HCT116 (cell line): ENCODE measurements around the gene CDH22. TPM values are rescaled to one million over a fixed set of nuclear protein-coding genes. Genes with fewer than 3 reads are reported as not detected.

Source experiments
- ATAC-seq: fragments of 200-7000 bp; cut with Tn5 transposase; 2 replicates; pipeline ENCODE4 v1.9.1; 2020; ENCODE audit warnings: mild to moderate bottlenecking, moderate library complexity
- BruUV-seq: library from RNA; stranded (reverse); fragments of 400-500 nt; replicated peaks from 2 replicates; lab custom pipeline; 2021; lab: Mats Ljungman, UMichigan
- CTCF ChIA-PET: fragments of 300-600 bp; sonication (Branson Sonifier 250); formaldehyde crosslinking; loops from one replicate; lab custom pipeline; 2021; ENCODE audit warnings: antibody characterized with exemption; lab: Charles Lee
- POLR2A ChIA-PET: fragments of 300-600, 350-600 bp; sonication (Branson Sonifier 250); formaldehyde crosslinking; loops from one replicate; lab custom pipeline; 2021; ENCODE audit warnings: antibody characterized with exemption; lab: Charles Lee
- RAD21 ChIA-PET, 2 experiments: fragments of 300-600 bp; sonication (Branson Sonifier 250); formaldehyde crosslinking; loops; one replicate each; lab custom pipeline; 2023; ENCODE audit warnings: low total read pairs in 2 of 2; ENCODE audit not compliant: uncharacterized antibody in 2 of 2, unreplicated experiment in 2 of 2, low non-redundant PET in 1 of 2; lab: Charles Lee
- DNase-seq: peaks from one replicate; pipeline ENCODE4 v3.0.0-alpha.2; 2010; ENCODE audit warnings: low read depth, low spot score
- H2AFZ ChIP-seq: fragments of 200-600 bp; shearing (Covaris generic), sonication (generic); 2 replicates; pipeline ENCODE4 v1.6.1; 2017; ENCODE audit warnings: low read depth, mixed run types, mixed read lengths, antibody characterized with exemption, low read length; ENCODE audit not compliant: poor library complexity, severe bottlenecking
- H3K27ac ChIP-seq: 2 replicates; pipeline ENCODE4 v1.5.1; 2012; ENCODE audit warnings: low read depth, low read length
- H3K27me3 ChIP-seq: fragments of 200-600 bp; sonication (generic); 2 replicates; pipeline ENCODE4 v1.6.1; 2016; ENCODE audit warnings: mixed run types, low read length, mixed read lengths; ENCODE audit not compliant: insufficient read depth
- H3K36me3 ChIP-seq, 2 experiments: fragments of 200-500 bp in 1 of 2; fragments of 200-600 bp in 1 of 2; sonication (Bioruptor generic) in 1 of 2; sonication (generic) in 1 of 2; 2 replicates each; pipeline versions ENCODE4 v1.5.1 to v1.6.1; 2014 to 2016; ENCODE audit warnings: low read length in 2 of 2, inconsistent platforms in 1 of 2, mixed read lengths in 1 of 2, mixed run types in 1 of 2; ENCODE audit not compliant: insufficient read depth in 2 of 2, control insufficient read depth in 1 of 2
- H3K4me1 ChIP-seq, 2 experiments: fragments of 200-600 bp in 1 of 2; sonication (generic) in 1 of 2; 2 replicates each; pipeline versions ENCODE4 v1.5.1 to v1.6.1; 2012 to 2017; ENCODE audit warnings: low read length in 2 of 2, inconsistent platforms in 1 of 2, mild to moderate bottlenecking in 1 of 2, mixed read lengths in 1 of 2, mixed run types in 1 of 2, moderate library complexity in 1 of 2; ENCODE audit not compliant: insufficient read depth in 2 of 2, control insufficient read depth in 1 of 2
- H3K4me2 ChIP-seq: fragments of 200-600 bp; sonication (generic); 2 replicates; pipeline ENCODE4 v1.6.1; 2017; ENCODE audit warnings: mixed run types, low read length, mixed read lengths
- H3K4me3 ChIP-seq, 2 experiments: fragments of 200-600 bp in 1 of 2; sonication (generic) in 1 of 2; replicated peaks in 1 of 2; 2 replicates each; pipeline ENCODE4 v1.5.1; 2011 to 2016; ENCODE audit warnings: low read length in 2 of 2, control low read depth in 1 of 2, low read depth in 1 of 2, mild to moderate bottlenecking in 1 of 2, mixed read lengths in 1 of 2, mixed run types in 1 of 2
- H3K79me2 ChIP-seq: fragments of 200-600 bp; sonication (generic); 2 replicates; pipeline ENCODE4 v1.6.1; 2017; ENCODE audit warnings: mild to moderate bottlenecking, mixed run types, low read length, moderate library complexity, mixed read lengths; ENCODE audit not compliant: insufficient read depth
- H3K9ac ChIP-seq: fragments of 200-600 bp; sonication (generic); 2 replicates; pipeline ENCODE4 v1.6.1; 2016; ENCODE audit warnings: low read length, mixed read lengths
- H3K9me2 ChIP-seq: fragments of 200-600 bp; sonication (generic), shearing (Covaris generic); 2 replicates; pipeline ENCODE4 v1.6.1; 2017; ENCODE audit warnings: mixed run types, mild to moderate bottlenecking, moderate library complexity; ENCODE audit not compliant: insufficient read depth
- H3K9me3 ChIP-seq, 2 experiments: fragments of 200-500 bp in 1 of 2; fragments of 200-600 bp in 1 of 2; sonication (Bioruptor generic) in 1 of 2; sonication (generic) in 1 of 2; 2 replicates each; pipeline ENCODE4 v1.6.1; 2014 to 2017; ENCODE audit warnings: low read length in 2 of 2, mixed read lengths in 2 of 2, inconsistent platforms in 1 of 2, low read depth in 1 of 2, mild to moderate bottlenecking in 1 of 2, mixed run types in 1 of 2, moderate library complexity in 1 of 2; ENCODE audit not compliant: control insufficient read depth in 1 of 2, insufficient read depth in 1 of 2
- H4K20me1 ChIP-seq: fragments of 200-600 bp; sonication (generic), shearing (Covaris generic); 2 replicates; pipeline ENCODE4 v1.6.1; 2017; ENCODE audit warnings: mixed run types, mild to moderate bottlenecking, moderate library complexity; ENCODE audit not compliant: insufficient read depth
- EGR1 ChIP-seq: IDR thresholded peaks from 2 replicates; pipeline ENCODE4 v1.6.1; 2012; ENCODE audit warnings: low read depth
- EZH2 ChIP-seq: fragments of 200-600 bp; sonication (generic); IDR thresholded peaks from 2 replicates; pipeline ENCODE4 v1.6.1; 2017; ENCODE audit warnings: antibody characterized with exemption, mixed run types
- EZH2phosphoT487 ChIP-seq: fragments of 200-600 bp; IDR thresholded peaks from 2 replicates; pipeline ENCODE4 v1.6.1; 2018; ENCODE audit warnings: antibody characterized with exemption, borderline replicate concordance
- JUND ChIP-seq: IDR thresholded peaks from 2 replicates; pipeline ENCODE4 v1.6.1; 2012
- POLR2AphosphoS5 ChIP-seq: IDR thresholded peaks from 2 replicates; pipeline ENCODE4 v1.6.1; 2011; ENCODE audit warnings: mild to moderate bottlenecking, low read depth, low read length, moderate library complexity
- YY1 ChIP-seq: IDR thresholded peaks from 2 replicates; pipeline ENCODE4 v1.6.1; 2011; ENCODE audit warnings: low read length, low read depth, moderate library complexity, mild to moderate bottlenecking; ENCODE audit not compliant: insufficient replicate concordance; ENCODE audit errors: extremely low read depth
- ZNF274 ChIP-seq: fragments of 200-500 bp; sonication (Bioruptor generic); IDR thresholded peaks from 2 replicates; pipeline ENCODE4 v1.6.1; 2014; ENCODE audit warnings: mild to moderate bottlenecking, low read depth, low read length, inconsistent platforms
- intact Hi-C: fragments of 100-400 bp; cut with micrococcal nuclease; formaldehyde crosslinking; loops from 2 replicates; pipeline ENCODE4 v1.10.0; 2022
- total RNA-seq: library from RNA; stranded (reverse); gene quantifications from one replicate; pipeline ENCODE4 v1.2.1, GENCODE V29; 2021; ENCODE audit not compliant: unreplicated experiment
- TF ChIP-seq, protein P1 (sequence below): IDR thresholded peaks from 2 replicates; pipeline ENCODE4 v1.6.1; 2012; ENCODE audit warnings: low read depth

Gene CDH22
- total RNA-seq, 1 experiment from 2014 or later: 1.8 TPM

- TF ChIP-seq, protein P1, sequence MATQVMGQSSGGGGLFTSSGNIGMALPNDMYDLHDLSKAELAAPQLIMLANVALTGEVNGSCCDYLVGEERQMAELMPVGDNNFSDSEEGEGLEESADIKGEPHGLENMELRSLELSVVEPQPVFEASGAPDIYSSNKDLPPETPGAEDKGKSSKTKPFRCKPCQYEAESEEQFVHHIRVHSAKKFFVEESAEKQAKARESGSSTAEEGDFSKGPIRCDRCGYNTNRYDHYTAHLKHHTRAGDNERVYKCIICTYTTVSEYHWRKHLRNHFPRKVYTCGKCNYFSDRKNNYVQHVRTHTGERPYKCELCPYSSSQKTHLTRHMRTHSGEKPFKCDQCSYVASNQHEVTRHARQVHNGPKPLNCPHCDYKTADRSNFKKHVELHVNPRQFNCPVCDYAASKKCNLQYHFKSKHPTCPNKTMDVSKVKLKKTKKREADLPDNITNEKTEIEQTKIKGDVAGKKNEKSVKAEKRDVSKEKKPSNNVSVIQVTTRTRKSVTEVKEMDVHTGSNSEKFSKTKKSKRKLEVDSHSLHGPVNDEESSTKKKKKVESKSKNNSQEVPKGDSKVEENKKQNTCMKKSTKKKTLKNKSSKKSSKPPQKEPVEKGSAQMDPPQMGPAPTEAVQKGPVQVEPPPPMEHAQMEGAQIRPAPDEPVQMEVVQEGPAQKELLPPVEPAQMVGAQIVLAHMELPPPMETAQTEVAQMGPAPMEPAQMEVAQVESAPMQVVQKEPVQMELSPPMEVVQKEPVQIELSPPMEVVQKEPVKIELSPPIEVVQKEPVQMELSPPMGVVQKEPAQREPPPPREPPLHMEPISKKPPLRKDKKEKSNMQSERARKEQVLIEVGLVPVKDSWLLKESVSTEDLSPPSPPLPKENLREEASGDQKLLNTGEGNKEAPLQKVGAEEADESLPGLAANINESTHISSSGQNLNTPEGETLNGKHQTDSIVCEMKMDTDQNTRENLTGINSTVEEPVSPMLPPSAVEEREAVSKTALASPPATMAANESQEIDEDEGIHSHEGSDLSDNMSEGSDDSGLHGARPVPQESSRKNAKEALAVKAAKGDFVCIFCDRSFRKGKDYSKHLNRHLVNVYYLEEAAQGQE: no peak
- TF ChIP-seq EZH2 (no peak), JUND (no peak)
- TF ChIP-seq, all 23 proteins: peak for 0
These were observed 34.6 kb downstream of the CDH22 start (continued) for GRCh38 chr20:46273717-46274116.

- no peak overlapping the region for H3K9ac ChIP-seq
- POLR2A ChIA-PET: no interaction called here
- H4K20me1 ChIP-seq: no peaks in the 10 kb centered on the region
- no peak overlapping the region for H3K27ac ChIP-seq
- H3K9me3 ChIP-seq: no peaks in the 10 kb centered on the region
- H3K79me2 ChIP-seq: no peaks in the 10 kb centered on the region
- CTCF ChIA-PET: no interaction called here
- H3K4me1 ChIP-seq: peaks cover 0 to 5% of the 10 kb centered on the region in 2 experiments; a peak in 1 of 4 replicates
- BruUV-seq: no TSS peak
- no peak overlapping the region for H3K4me2 ChIP-seq
- peaks cover 9% of the 10 kb centered on the region; the same call in 1 of the 2 replicates for H3K27me3 ChIP-seq
- no peak overlapping the region for H3K4me3 ChIP-seq
- no peak overlapping the region for H2AFZ ChIP-seq
- no peak for DNase-seq
- intact Hi-C loops: no loop called here
- TF ChIP-seq EZH2 (no peak), EZH2phosphoT487 (no peak), ZNF274 (no peak), EGR1 (no peak), POLR2AphosphoS5 (no peak), YY1 (no peak)
- TF ChIP-seq, protein P1: no peak
- TF ChIP-seq, all 23 proteins: peak for 0
- H3K36me3 ChIP-seq: no peaks in the 10 kb centered on the region
- RAD21 ChIA-PET: no interaction called here
- no peak for ATAC-seq
- H3K9me2 ChIP-seq: no peaks in the 10 kb centered on the region
These were observed 35.8 kb downstream of the CDH22 start for GRCh38 chr20:46272389-46273047.
